Epithelial cell of esophagus (primary cell): ENCODE measurements around the gene S100B.

Experiments
- DNase-seq: peaks from one replicate; pipeline ENCODE4 v3.0.0; 2010; ENCODE audit warnings: low read depth
- H3K4me3 ChIP-seq: 2 replicates; pipeline ENCODE4 v1.5.1; 2011; ENCODE audit warnings: mild to moderate bottlenecking, low read length, control low read depth
- TF ChIP-seq, protein P1 (sequence below): IDR thresholded peaks from 2 replicates; pipeline ENCODE4 v1.5.1; 2011; ENCODE audit warnings: low read depth, mild to moderate bottlenecking, low read length, control low read depth, inconsistent platforms; ENCODE audit not compliant: insufficient read depth; ENCODE audit errors: missing control alignments

The S100B gene

DNA sequence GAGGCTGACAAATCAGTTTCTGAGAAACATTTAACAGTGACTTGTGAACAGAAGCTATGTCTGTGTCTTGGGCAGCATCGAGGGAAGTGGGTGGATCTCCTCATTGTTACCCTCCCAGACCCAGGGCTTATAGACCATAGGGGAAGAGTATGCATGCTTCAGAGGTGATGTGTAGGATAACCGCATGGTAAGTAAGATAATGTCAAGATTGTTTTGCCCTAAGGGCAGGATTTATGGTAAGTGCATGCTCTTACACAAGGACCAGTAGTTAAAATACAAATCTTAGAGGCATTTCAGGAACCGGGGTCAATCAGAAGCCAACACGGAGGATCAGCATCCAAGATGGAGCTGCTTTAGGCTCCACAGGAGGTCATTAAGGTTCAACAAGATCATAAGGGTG lies 22.8 kb upstream of the S100B start:
- peak; percentile 18 for DNase-seq
- H3K4me3 ChIP-seq: no peak overlapping the region
- TF ChIP-seq, protein P1, sequence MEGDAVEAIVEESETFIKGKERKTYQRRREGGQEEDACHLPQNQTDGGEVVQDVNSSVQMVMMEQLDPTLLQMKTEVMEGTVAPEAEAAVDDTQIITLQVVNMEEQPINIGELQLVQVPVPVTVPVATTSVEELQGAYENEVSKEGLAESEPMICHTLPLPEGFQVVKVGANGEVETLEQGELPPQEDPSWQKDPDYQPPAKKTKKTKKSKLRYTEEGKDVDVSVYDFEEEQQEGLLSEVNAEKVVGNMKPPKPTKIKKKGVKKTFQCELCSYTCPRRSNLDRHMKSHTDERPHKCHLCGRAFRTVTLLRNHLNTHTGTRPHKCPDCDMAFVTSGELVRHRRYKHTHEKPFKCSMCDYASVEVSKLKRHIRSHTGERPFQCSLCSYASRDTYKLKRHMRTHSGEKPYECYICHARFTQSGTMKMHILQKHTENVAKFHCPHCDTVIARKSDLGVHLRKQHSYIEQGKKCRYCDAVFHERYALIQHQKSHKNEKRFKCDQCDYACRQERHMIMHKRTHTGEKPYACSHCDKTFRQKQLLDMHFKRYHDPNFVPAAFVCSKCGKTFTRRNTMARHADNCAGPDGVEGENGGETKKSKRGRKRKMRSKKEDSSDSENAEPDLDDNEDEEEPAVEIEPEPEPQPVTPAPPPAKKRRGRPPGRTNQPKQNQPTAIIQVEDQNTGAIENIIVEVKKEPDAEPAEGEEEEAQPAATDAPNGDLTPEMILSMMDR: no peak

DNA sequence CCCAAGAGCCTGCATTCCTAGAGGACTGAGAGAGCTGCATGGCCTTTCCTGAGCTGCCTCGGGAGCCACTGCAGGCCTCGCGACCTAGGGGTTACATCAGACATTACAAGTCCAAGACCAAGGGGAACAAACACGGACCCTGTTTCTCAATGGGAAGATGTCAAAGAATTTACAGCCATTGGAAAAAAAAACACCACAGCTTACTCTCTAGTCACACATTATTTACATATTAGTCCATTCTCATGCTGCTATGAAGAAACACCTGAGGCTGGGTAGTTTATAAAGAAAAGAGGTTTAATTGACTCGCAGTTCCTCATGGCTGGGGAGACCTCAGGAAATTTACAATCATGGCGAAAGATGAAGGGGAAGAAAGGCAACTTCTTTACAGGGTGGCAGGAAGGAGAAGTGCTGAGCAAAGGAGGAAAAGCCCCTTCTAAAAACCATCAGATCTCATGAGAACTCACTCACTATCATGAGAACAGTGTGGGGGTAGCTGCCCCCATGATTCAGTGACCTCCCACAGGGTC lies 22.2 kb upstream of the S100B start:
- TF ChIP-seq, protein P1: no peak
- no peak overlapping the region for H3K4me3 ChIP-seq
- DNase-seq: no peak

DNA sequence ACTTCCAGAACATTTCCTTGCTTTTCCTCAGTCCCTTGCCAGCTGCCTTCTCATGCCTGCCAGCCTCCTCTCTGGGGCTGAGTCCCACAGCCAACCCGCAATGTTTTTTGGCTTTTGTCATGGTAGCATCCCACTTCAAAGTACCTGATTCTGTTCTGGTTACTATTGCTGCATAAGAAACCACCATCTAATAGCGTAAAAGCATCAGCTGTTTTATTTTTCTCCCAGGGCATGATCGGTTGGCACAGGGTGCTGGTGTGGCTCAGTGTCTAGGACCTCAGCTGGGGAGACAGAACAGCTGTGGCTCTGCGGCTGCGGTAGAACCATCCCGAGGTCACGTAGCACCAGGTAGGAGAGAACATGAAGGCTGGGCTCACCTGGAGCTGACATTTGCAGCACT lies 21.7 kb upstream of the S100B start:
- TF ChIP-seq, protein P1: no peak
- H3K4me3 ChIP-seq: no peak overlapping the region
- DNase-seq: no peak

DNA sequence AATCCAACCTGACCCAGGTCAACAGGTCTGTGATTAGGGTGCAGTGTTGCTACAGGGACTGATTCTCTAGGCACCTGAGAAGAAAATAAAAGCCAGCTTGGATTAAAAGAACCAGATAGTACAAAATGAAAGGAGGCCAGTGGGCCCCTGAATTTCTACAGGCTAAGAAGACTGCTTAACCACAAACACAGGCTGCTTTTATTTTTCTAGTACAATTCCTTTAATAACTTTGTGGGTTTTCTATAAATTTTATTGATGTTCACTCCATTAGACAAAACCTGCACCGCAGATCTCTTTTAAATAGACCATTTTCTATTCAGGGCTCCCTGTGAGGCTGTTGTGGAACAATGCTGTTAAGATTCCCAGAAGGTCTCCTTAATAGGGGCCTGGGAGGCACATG lies 20.9 kb upstream of the S100B start:
- H3K4me3 ChIP-seq: no peak overlapping the region
- no peak for DNase-seq
- TF ChIP-seq, protein P1: no peak

DNA sequence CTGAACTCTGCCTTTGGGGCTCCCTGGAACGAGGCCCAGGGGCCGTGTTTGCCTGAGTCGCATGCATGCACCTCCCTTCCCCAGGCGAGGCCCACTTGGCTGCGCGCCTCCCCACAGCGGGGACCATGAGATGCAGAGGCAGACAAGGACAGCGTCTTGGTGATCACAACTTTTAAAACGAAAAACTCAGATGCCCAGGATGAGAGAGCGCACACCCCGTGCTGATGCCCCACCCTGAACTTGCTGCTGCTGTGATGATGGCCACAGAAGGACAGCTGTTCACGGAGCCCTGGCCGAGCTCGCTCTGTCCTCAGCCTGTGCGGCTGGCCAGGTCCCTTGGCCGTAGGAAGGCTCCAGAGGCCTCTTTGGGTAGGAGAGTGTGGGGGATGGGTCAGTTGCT lies 19.2 kb upstream of the S100B start:
- no peak overlapping the region for H3K4me3 ChIP-seq
- TF ChIP-seq, protein P1: no peak

DNA sequence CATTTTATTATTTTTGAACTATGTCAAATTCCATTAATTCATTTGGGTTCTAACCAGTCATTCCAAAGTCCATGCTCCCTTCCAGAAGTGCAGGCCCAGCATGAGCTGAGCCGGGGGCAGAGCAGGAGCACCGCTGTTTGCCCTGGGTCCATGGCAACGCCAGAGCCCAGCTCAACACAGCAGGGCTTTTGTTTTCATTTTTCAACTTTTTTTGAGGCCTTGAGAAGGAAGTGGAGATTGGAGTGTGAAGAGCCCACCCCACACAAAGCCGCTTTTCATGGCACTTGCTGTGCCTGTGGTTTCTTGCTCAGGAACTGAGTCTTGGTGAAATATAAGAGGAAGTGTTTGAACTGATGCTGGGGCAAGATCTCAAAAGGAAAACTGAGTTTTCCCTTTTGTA lies 17.3 kb upstream of the S100B start:
- TF ChIP-seq, protein P1: no peak
- DNase-seq: no peak
- H3K4me3 ChIP-seq: no peak overlapping the region

More for the DNA sequence above, 19.2 kb upstream of the S100B start:
- DNase-seq: no peak

DNA sequence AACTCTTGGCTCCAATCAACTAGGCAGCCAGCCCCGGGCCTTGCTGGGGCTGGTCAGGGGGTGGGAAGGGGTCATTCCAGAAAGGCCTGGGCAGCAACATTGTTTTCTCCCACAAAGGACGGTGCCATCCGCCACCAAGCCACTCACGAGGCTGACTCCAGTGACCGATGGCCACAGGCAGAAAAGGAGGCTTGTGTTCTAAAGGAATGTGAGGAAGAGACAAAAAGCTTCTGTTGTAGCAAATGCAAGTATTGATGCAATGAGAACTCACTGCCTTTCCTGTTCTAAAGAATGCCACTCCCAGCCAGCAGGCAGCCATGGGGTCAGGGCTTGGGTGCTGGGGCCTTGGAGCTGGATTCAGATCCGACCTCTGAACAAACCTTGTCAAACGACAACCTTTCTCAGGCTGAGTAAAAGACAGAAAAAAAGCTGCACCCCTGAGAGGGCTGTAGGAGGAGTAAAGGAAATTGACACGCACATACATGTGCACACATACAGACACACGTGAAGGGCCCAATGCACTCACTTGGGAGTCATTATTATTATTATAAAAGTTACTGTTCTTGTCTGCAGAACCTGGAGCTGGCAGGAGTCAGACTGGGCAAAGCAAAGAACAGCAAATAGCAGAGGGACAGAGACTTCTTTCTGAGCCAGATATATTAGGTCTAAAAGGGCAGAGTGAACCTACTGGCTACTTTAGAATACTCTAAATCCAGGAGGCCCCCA lies 16.7 kb upstream of the S100B start:
- TF ChIP-seq, protein P1: no peak
- H3K4me3 ChIP-seq: no peak overlapping the region
- no peak for DNase-seq
